ENCODE measurements around the gene TAF10.

The TAF10 gene

GRCh38 chr11:6623391-6624363, 11.7 kb upstream of the TAF10 start:
- H3K36me3 Mint-ChIP-seq, result no peaks in the 10 kb centered on the region
- no peak overlapping the region for H3K4me3 Mint-ChIP-seq
- no peaks in the 10 kb centered on the region for H3K27me3 Mint-ChIP-seq
- H3K4me1 Mint-ChIP-seq, result peaks cover 17 to 22% of the 10 kb centered on the region in 2 donors
- no peak for ATAC-seq (replicated peaks)
- no peaks in the 10 kb centered on the region for H3K9me3 Mint-ChIP-seq
- no peak overlapping the region for H3K27ac Mint-ChIP-seq
- DNase-seq, result no peak

GRCh38 chr11:6622261-6623171, 10.5 kb upstream of the TAF10 start:
- Mint-ChIP-seq H3K27ac (no peak overlapping the region), H3K36me3 (peaks cover 0 to under 1% of the 10 kb centered on the region in 2 donors), H3K9me3 (no peaks in the 10 kb centered on the region), H3K4me3 (no peak overlapping the region), H3K27me3 (no peaks in the 10 kb centered on the region), H3K4me1 (peaks cover 14% of the 10 kb centered on the region in 2 donors)
- DNase-seq (no peak), ATAC-seq (replicated peaks) (no peak)

- no peak overlapping the region for H3K4me3 Mint-ChIP-seq
- no peak for ATAC-seq (replicated peaks)
- DNase-seq, result no peak
Observed at GRCh38 chr11:6621711-6622211, 9.7 kb upstream of the TAF10 start.

GRCh38 chr11:6620636-6621035, 8.6 kb upstream of the TAF10 start:
- Mint-ChIP-seq H3K9me3 (no peaks in the 10 kb centered on the region), H3K4me3 (no peak overlapping the region), H3K27me3 (no peaks in the 10 kb centered on the region), H3K27ac (no peak overlapping the region), H3K36me3 (peaks cover 6 to 11% of the 10 kb centered on the region in 2 donors), H3K4me1 (peaks cover 19 to 21% of the 10 kb centered on the region in 2 donors)
- ATAC-seq (replicated peaks), result no peak
- DNase-seq, result no peak

More at GRCh38 chr11:6621711-6622211, 9.7 kb upstream of the TAF10 start:
- no peaks in the 10 kb centered on the region for H3K27me3 Mint-ChIP-seq
- no peaks in the 10 kb centered on the region for H3K9me3 Mint-ChIP-seq
- peaks cover 0 to 6% of the 10 kb centered on the region in 2 donors for H3K36me3 Mint-ChIP-seq
- H3K4me1 Mint-ChIP-seq, result peaks cover 13 to 14% of the 10 kb centered on the region in 2 donors
- H3K27ac Mint-ChIP-seq, result peak overlapping the region; percentile 83

GRCh38 chr11:6619004-6619745, 7.2 kb upstream of the TAF10 start, which contains the start of gene TPP1:
Gene TPP1, minus strand, starts transcription at chr11:6619422. Its CDS starts 22 bp downstream, at chr11:6619400.
- H3K9me3 Mint-ChIP-seq, result no peaks in the 10 kb centered on the region
- no peaks in the 10 kb centered on the region for H3K27me3 Mint-ChIP-seq
- peak; percentile 97 for DNase-seq
- H3K4me3 Mint-ChIP-seq, result no peak within 1 kb of the TSS
- H3K4me1 Mint-ChIP-seq, result peaks cover 23 to 25% of the 10 kb centered on the region in 2 donors
- H3K27ac Mint-ChIP-seq, result no peak within 1 kb of the TSS
- ATAC-seq (replicated peaks), result peak; percentile 91 to 94
- peaks cover 6 to 17% of the 10 kb centered on the region in 2 donors for H3K36me3 Mint-ChIP-seq

- Mint-ChIP-seq H3K27me3 (no peaks in the 10 kb centered on the region), H3K27ac (no peak overlapping the region), H3K4me3 (no peak overlapping the region), H3K4me1 (peaks cover 23 to 25% of the 10 kb centered on the region in 2 donors), H3K9me3 (no peaks in the 10 kb centered on the region), H3K36me3 (peaks cover 6 to 17% of the 10 kb centered on the region in 2 donors)
- ATAC-seq (replicated peaks), result peak; percentile 70 to 74
- DNase-seq, result peak; percentile 47
Observed at GRCh38 chr11:6618117-6619003, 6.3 kb upstream of the TAF10 start.

- Mint-ChIP-seq H3K9me3 (no peaks in the 10 kb centered on the region), H3K4me3 (peak overlapping the region in 1 of 2 donors; percentile 37), H3K36me3 (peaks cover 6 to 17% of the 10 kb centered on the region in 2 donors), H3K27me3 (no peaks in the 10 kb centered on the region), H3K27ac (peak overlapping the region; percentile 43), H3K4me1 (peaks cover 23 to 25% of the 10 kb centered on the region in 2 donors)
- no peak for DNase-seq
- ATAC-seq (replicated peaks), result no peak
Observed at GRCh38 chr11:6617315-6617781, 5.3 kb upstream of the TAF10 start.

GRCh38 chr11:6616596-6617250, 4.7 kb upstream of the TAF10 start:
- DNase-seq (no peak), ATAC-seq (replicated peaks) (no peak)
- H3K9me3 Mint-ChIP-seq, result no peaks in the 10 kb centered on the region
- peaks cover 21 to 25% of the 10 kb centered on the region in 2 donors for H3K4me1 Mint-ChIP-seq
- peak overlapping the region; percentile 37 to 43 for H3K4me3 Mint-ChIP-seq
- peaks cover 6 to 17% of the 10 kb centered on the region in 2 donors for H3K36me3 Mint-ChIP-seq
- peak overlapping the region; percentile 52 for H3K27ac Mint-ChIP-seq
- no peaks in the 10 kb centered on the region for H3K27me3 Mint-ChIP-seq

GRCh38 chr11:6615882-6616585, 4.0 kb upstream of the TAF10 start:
- Mint-ChIP-seq H3K4me1 (peaks cover 25 to 30% of the 10 kb centered on the region in 2 donors), H3K27ac (peak overlapping the region; percentile 52), H3K9me3 (no peaks in the 10 kb centered on the region), H3K27me3 (no peaks in the 10 kb centered on the region), H3K36me3 (peaks cover 10 to 22% of the 10 kb centered on the region in 2 donors), H3K4me3 (peak overlapping the region in 1 of 2 donors; percentile 39)
- ATAC-seq (replicated peaks) (no peak), DNase-seq (no peak)

GRCh38 chr11:6615046-6615445, 3.0 kb upstream of the TAF10 start:
- H3K36me3 Mint-ChIP-seq, result peaks cover 20 to 29% of the 10 kb centered on the region in 2 donors
- no peak for ATAC-seq (replicated peaks)
- no peak overlapping the region for H3K4me3 Mint-ChIP-seq
- H3K4me1 Mint-ChIP-seq, result peaks cover 32 to 40% of the 10 kb centered on the region in 2 donors
- H3K27ac Mint-ChIP-seq, result peak overlapping the region; percentile 68
- H3K27me3 Mint-ChIP-seq, result no peaks in the 10 kb centered on the region
- DNase-seq, result no peak
- no peaks in the 10 kb centered on the region for H3K9me3 Mint-ChIP-seq

- Mint-ChIP-seq H3K27ac (no peak overlapping the region), H3K9me3 (no peaks in the 10 kb centered on the region), H3K4me1 (peaks cover 38 to 46% of the 10 kb centered on the region in 2 donors), H3K36me3 (peaks cover 26 to 35% of the 10 kb centered on the region in 2 donors), H3K4me3 (no peak overlapping the region), H3K27me3 (no peaks in the 10 kb centered on the region)
- DNase-seq (no peak), ATAC-seq (replicated peaks) (no peak)
Observed at GRCh38 chr11:6614446-6614845, 2.4 kb upstream of the TAF10 start.

GRCh38 chr11:6613496-6613895, 1.5 kb upstream of the TAF10 start:
- DNase-seq (no peak), ATAC-seq (replicated peaks) (no peak)
- H3K36me3 Mint-ChIP-seq, result peaks cover 35 to 40% of the 10 kb centered on the region in 2 donors
- H3K27me3 Mint-ChIP-seq, result no peaks in the 10 kb centered on the region
- no peaks in the 10 kb centered on the region for H3K9me3 Mint-ChIP-seq
- H3K27ac Mint-ChIP-seq, result no peak overlapping the region
- no peak overlapping the region for H3K4me3 Mint-ChIP-seq
- peaks cover 39 to 48% of the 10 kb centered on the region in 2 donors for H3K4me1 Mint-ChIP-seq
